ENCODE results near the gene PRR20G. TPM values are rescaled to one million over a fixed set of nuclear protein-coding genes. Genes with fewer than 3 reads are reported as not detected.

The PRR20G gene
- total RNA-seq, 5 donors from 2014 or later (not counting 1 experiment from before 2014, with no cell fraction given) = not detected

DNA sequence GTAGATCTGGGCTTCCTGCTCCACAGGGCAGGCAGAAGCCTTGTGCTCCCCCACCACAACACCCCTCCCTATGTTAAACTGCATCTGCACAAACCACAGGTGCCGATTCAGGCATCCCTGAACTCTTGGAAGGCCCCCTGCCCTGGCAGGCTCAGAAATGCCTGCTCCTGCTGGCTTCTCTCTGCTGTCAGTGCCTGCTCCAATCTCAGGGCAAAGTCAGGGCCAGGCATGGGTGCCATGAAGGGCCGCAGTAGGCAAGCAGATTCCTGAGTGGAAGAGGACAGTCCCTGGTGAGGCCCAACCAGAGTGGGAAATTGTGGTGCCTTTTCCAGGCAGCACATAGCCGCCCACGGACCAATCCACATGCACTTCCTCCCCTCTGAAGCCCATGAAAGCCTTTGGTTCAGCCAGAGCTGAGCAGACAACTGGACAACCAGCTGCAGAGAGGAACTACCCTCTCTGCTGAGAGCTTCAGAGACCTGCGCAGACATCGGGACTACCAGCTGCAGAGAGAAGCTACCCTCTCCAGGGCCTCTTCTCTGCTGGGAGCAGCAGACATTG is 13.6 kb downstream of the PRR20G start:
- Mint-ChIP-seq H3K9me3 (peaks cover 0 to 11% (median 8%) of the 10 kb centered on the region in 3 donors), H3K27me3 (peaks cover 9 to 21% of the 10 kb centered on the region in 2 donors), H3K4me3 (no peak overlapping the region), H3K4me1 (no peaks in the 10 kb centered on the region), H3K27ac (no peak overlapping the region), H3K36me3 (no peaks in the 10 kb centered on the region)
- no peak overlapping the region for H3K4me3 ChIP-seq (ENCODE audit: control insufficient read depth in 1 of 2, extremely low read depth in 1 of 2, low read length in 1 of 2)
- H3K27me3 ChIP-seq (replicated peaks in 1 of 2; ENCODE audit: control insufficient read depth in 2 of 2, extremely low read depth in 1 of 2, insufficient read depth in 2 of 2, low read length in 1 of 2) = peaks cover 0 to 11% of the 10 kb centered on the region in 2 experiments
- ChIA-PET POLR2A (no interaction called here), CTCF (no interaction called here)
- no peaks in the 10 kb centered on the region for H3K9me3 ChIP-seq
- H3K27ac ChIP-seq (ENCODE audit: low read length) = no peak overlapping the region
- DNase-seq (no peak), ATAC-seq (replicated peaks in 1 of 4) (no peak)
- no peaks in the 10 kb centered on the region for H3K36me3 ChIP-seq (ENCODE audit: control insufficient read depth in 2 of 2, extremely low read depth in 1 of 2, insufficient read depth in 1 of 2, low read length in 1 of 2)
- WGBS (ENCODE audit: insufficient coverage) = 79% methylated on average over 5 of the region's 6 CpGs
- no peaks in the 10 kb centered on the region for H3K4me1 ChIP-seq (ENCODE audit: control insufficient read depth in 1 of 2, extremely low read depth in 1 of 2, insufficient read depth in 2 of 2, low read length in 2 of 2)

DNA sequence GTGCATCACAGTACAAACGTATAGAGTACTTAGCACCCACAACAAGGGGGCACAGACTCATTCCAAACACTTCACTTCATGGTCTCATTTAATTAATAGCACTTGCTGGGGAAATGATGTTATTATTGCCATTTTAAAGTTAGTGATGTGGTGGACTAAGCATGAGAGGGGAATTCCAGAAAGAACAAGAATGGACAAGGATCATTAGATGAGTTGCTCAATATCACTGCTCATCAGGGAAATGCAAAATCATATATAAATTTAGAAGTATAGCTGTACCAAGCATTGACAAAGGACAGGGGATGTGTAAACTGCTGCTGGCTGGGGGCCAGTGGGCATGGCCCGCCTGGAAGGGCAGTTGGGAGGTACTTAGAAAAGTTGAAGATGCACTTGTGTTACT is 14.6 kb downstream of the PRR20G start:
- Histone ChIP-seq H3K4me1 (ENCODE audit: control insufficient read depth in 1 of 2, extremely low read depth in 1 of 2, insufficient read depth in 2 of 2, low read length in 2 of 2) (no peaks in the 10 kb centered on the region), H3K9me3 (no peaks in the 10 kb centered on the region), H3K27me3 (replicated peaks in 1 of 2; ENCODE audit: control insufficient read depth in 2 of 2, extremely low read depth in 1 of 2, insufficient read depth in 2 of 2, low read length in 1 of 2) (peaks cover 0 to 8% of the 10 kb centered on the region in 2 experiments), H3K4me3 (ENCODE audit: control insufficient read depth in 1 of 2, extremely low read depth in 1 of 2, low read length in 1 of 2) (no peak overlapping the region), H3K36me3 (ENCODE audit: control insufficient read depth in 2 of 2, extremely low read depth in 1 of 2, insufficient read depth in 1 of 2, low read length in 1 of 2) (no peaks in the 10 kb centered on the region), H3K27ac (ENCODE audit: low read length) (no peak overlapping the region)
- Mint-ChIP-seq H3K27ac (no peak overlapping the region), H3K36me3 (no peaks in the 10 kb centered on the region), H3K27me3 (peaks cover 6 to 19% of the 10 kb centered on the region in 2 donors), H3K4me1 (no peaks in the 10 kb centered on the region), H3K4me3 (no peak overlapping the region), H3K9me3 (peaks cover 0 to 19% (median 16%) of the 10 kb centered on the region in 3 donors)
- ATAC-seq (replicated peaks in 1 of 4) (no peak), DNase-seq (no peak)
- POLR2A ChIA-PET = no interaction called here
- CTCF ChIA-PET = no interaction called here
- no CpG with 5 or more reads among the region's 2 CpGs for WGBS (ENCODE audit: insufficient coverage)

DNA sequence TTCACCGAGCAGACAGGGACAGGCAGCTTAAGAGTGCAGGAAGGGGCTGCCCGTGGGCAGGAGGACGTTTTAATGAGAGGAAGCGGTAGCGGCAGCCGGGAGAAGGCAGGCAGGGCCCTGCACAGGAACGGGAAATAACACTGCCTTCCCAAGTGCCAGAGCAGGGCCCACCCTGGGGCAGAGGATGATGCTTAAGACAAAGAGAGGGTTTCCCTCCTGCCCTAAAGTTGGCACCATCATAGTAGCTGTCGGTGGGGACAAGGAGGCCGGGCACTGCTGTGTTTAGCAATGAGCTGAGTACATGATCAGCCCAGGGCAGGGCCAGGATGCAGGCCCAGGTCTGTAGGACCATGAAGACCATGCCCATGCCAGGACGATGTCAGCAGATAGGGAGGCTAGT is 21.7 kb downstream of the PRR20G start:
- H3K36me3 Mint-ChIP-seq = no peaks in the 10 kb centered on the region
- ChIA-PET CTCF (no interaction called here), POLR2A (no interaction called here)
- ATAC-seq (replicated peaks in 1 of 4) (no peak), DNase-seq (no peak)
- Histone ChIP-seq H3K36me3 (ENCODE audit: control insufficient read depth in 2 of 2, extremely low read depth in 1 of 2, insufficient read depth in 1 of 2, low read length in 1 of 2) (no peaks in the 10 kb centered on the region), H3K27ac (ENCODE audit: low read length) (no peak overlapping the region), H3K9me3 (no peaks in the 10 kb centered on the region), H3K4me3 (ENCODE audit: control insufficient read depth in 1 of 2, extremely low read depth in 1 of 2, low read length in 1 of 2) (no peak overlapping the region), H3K4me1 (ENCODE audit: control insufficient read depth in 1 of 2, extremely low read depth in 1 of 2, insufficient read depth in 2 of 2, low read length in 2 of 2) (no peaks in the 10 kb centered on the region), H3K27me3 (replicated peaks in 1 of 2; ENCODE audit: control insufficient read depth in 2 of 2, extremely low read depth in 1 of 2, insufficient read depth in 2 of 2, low read length in 1 of 2) (peaks cover 0 to 25% of the 10 kb centered on the region in 2 experiments)
- H3K4me1 Mint-ChIP-seq = no peaks in the 10 kb centered on the region
- H3K9me3 Mint-ChIP-seq = peaks cover 0 to 20% (median 16%) of the 10 kb centered on the region in 3 donors
- H3K4me3 Mint-ChIP-seq = no peak overlapping the region
- H3K27ac Mint-ChIP-seq = no peak overlapping the region
- H3K27me3 Mint-ChIP-seq = peaks cover 6 to 14% of the 10 kb centered on the region in 2 donors
- WGBS (ENCODE audit: insufficient coverage) = 52% methylated on average over 8 of the region's 10 CpGs

DNA sequence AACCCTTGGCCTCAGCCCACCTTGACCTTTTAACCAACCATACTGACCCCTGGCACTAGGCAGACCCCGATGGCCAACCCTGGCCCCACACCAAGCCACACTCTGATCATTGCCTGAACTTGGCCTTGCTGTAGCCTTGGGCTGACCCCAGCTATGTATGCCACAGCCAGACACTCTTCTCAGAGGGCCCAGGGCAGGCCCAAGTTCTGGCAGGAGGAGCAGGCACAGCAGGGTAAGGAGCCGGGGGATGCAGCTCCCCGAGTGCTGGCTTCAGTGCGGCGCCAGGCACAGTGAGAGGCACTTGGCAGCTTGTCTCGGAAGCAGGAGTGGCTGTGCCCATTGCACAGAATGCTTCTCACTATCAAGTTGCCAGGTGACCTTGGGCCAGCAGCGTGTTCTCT is 22.3 kb downstream of the PRR20G start:
- CTCF ChIA-PET = no interaction called here
- H3K9me3 ChIP-seq = no peaks in the 10 kb centered on the region
- H3K4me1 Mint-ChIP-seq = no peaks in the 10 kb centered on the region
- H3K27me3 Mint-ChIP-seq = peaks cover 6 to 14% of the 10 kb centered on the region in 2 donors
- H3K4me3 ChIP-seq (ENCODE audit: control insufficient read depth in 1 of 2, extremely low read depth in 1 of 2, low read length in 1 of 2) = no peak overlapping the region
- H3K36me3 Mint-ChIP-seq = no peaks in the 10 kb centered on the region
- 86% methylated on average over 7 of the region's 7 CpGs for WGBS (ENCODE audit: insufficient coverage)
- no peaks in the 10 kb centered on the region for H3K4me1 ChIP-seq (ENCODE audit: control insufficient read depth in 1 of 2, extremely low read depth in 1 of 2, insufficient read depth in 2 of 2, low read length in 2 of 2)
- H3K9me3 Mint-ChIP-seq = peaks cover 0 to 20% (median 16%) of the 10 kb centered on the region in 3 donors
- no peak overlapping the region for H3K27ac ChIP-seq (ENCODE audit: low read length)
- no peak overlapping the region for H3K27ac Mint-ChIP-seq
- no peak overlapping the region for H3K4me3 Mint-ChIP-seq
- DNase-seq = no peak
- no peak for ATAC-seq (replicated peaks in 1 of 4)
- peaks cover 0 to 25% of the 10 kb centered on the region in 2 experiments for H3K27me3 ChIP-seq (replicated peaks in 1 of 2; ENCODE audit: control insufficient read depth in 2 of 2, extremely low read depth in 1 of 2, insufficient read depth in 2 of 2, low read length in 1 of 2)
- POLR2A ChIA-PET = no interaction called here
- H3K36me3 ChIP-seq (ENCODE audit: control insufficient read depth in 2 of 2, extremely low read depth in 1 of 2, insufficient read depth in 1 of 2, low read length in 1 of 2) = no peaks in the 10 kb centered on the region

DNA sequence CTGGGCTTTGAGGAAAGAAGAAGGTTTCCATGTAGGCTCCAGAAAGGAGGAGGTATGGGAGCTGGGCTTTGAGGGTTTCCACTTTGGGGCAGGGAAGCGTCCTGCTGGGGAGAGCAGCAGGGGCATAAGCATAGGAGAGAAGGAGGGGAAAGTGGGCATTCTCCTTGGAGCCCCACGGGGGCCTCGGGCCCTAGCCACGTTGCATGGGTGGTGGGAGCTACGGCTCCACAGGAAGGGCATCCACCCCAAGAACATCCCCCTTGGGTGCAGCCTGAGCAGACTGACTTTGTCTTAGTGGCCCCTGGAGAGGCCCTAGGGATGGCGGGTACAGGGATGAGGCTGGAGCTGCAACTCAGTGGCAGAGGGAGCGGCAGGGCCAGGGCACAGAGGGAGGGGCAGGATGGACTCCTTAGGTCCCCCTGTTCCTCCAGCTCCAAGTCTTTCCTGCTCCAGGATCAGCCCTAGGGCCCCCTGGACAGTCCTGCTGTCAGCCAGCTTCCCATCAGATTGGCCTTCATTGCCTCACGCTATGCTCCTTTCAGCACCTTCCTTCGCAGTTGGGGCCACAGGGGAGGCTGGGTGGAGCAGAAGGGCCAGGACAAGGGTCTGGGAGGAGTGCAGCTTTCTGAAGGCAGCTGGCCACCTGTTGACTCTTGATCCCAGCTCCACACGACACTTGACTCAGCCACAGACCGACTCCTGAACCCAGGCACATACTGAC is 22.9 kb downstream of the PRR20G start:
- Mint-ChIP-seq H3K4me1 (no peaks in the 10 kb centered on the region), H3K27me3 (peaks cover 12 to 13% of the 10 kb centered on the region in 2 donors), H3K36me3 (no peaks in the 10 kb centered on the region), H3K9me3 (peaks cover 0 to 19% (median 15%) of the 10 kb centered on the region in 3 donors), H3K4me3 (no peak overlapping the region), H3K27ac (no peak overlapping the region)
- Histone ChIP-seq H3K9me3 (no peaks in the 10 kb centered on the region), H3K27me3 (replicated peaks in 1 of 2; ENCODE audit: control insufficient read depth in 2 of 2, extremely low read depth in 1 of 2, insufficient read depth in 2 of 2, low read length in 1 of 2) (peaks cover 0 to 25% of the 10 kb centered on the region in 2 experiments), H3K4me1 (ENCODE audit: control insufficient read depth in 1 of 2, extremely low read depth in 1 of 2, insufficient read depth in 2 of 2, low read length in 2 of 2) (no peaks in the 10 kb centered on the region), H3K27ac (ENCODE audit: low read length) (no peak overlapping the region), H3K36me3 (ENCODE audit: control insufficient read depth in 2 of 2, extremely low read depth in 1 of 2, insufficient read depth in 1 of 2, low read length in 1 of 2) (no peaks in the 10 kb centered on the region), H3K4me3 (ENCODE audit: control insufficient read depth in 1 of 2, extremely low read depth in 1 of 2, low read length in 1 of 2) (no peak overlapping the region)
- CTCF ChIA-PET = interaction anchor here (0.8 to 0.9 kb wide), 2 partner anchors 19 to 25 kb away, joined by 3 read pairs; no protein-coding TSS in a partner anchor
- POLR2A ChIA-PET = no interaction called here
- DNase-seq = no peak
- no peak for ATAC-seq (replicated peaks in 1 of 4)
- 93% methylated on average over 5 of the region's 11 CpGs for WGBS (ENCODE audit: insufficient coverage)

DNA sequence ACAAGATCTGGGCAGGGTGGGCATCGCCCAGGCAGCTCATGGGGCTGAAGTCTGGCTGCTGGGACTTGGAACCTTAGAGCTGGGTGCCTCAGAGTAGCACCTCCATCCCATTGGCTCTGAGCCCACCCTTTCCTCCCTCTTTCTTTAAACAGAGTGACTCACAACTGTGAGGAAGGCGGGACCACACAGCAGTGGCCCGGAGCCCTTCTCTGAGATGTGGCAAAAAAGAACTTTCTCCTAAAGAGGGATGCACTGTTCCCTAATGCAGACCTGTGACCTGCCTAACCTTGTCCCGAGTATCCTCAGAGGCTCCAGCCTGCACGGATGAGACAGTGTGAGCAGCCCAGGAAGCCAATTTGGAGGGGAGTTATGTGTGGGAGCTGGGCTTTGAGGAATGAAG is 23.6 kb downstream of the PRR20G start:
- H3K9me3 ChIP-seq = no peaks in the 10 kb centered on the region
- H3K36me3 ChIP-seq (ENCODE audit: control insufficient read depth in 2 of 2, extremely low read depth in 1 of 2, insufficient read depth in 1 of 2, low read length in 1 of 2) = no peaks in the 10 kb centered on the region
- no peaks in the 10 kb centered on the region for H3K36me3 Mint-ChIP-seq
- H3K27me3 Mint-ChIP-seq = peaks cover 10 to 14% of the 10 kb centered on the region in 2 donors
- ATAC-seq (replicated peaks in 1 of 4) (no peak), DNase-seq (no peak)
- no peak overlapping the region for H3K4me3 ChIP-seq (ENCODE audit: control insufficient read depth in 1 of 2, extremely low read depth in 1 of 2, low read length in 1 of 2)
- no peak overlapping the region for H3K27ac ChIP-seq (ENCODE audit: low read length)
- ChIA-PET CTCF (interaction anchor here (0.8 to 0.9 kb wide), 2 partner anchors 18 to 25 kb away, joined by 3 read pairs; no protein-coding TSS in a partner anchor), POLR2A (no interaction called here)
- peaks cover 0 to 25% of the 10 kb centered on the region in 2 experiments for H3K27me3 ChIP-seq (replicated peaks in 1 of 2; ENCODE audit: control insufficient read depth in 2 of 2, extremely low read depth in 1 of 2, insufficient read depth in 2 of 2, low read length in 1 of 2)
- peaks cover 0 to 12% (median 8%) of the 10 kb centered on the region in 3 donors for H3K9me3 Mint-ChIP-seq
- no peak overlapping the region for H3K4me3 Mint-ChIP-seq
- no peaks in the 10 kb centered on the region for H3K4me1 ChIP-seq (ENCODE audit: control insufficient read depth in 1 of 2, extremely low read depth in 1 of 2, insufficient read depth in 2 of 2, low read length in 2 of 2)
- H3K27ac Mint-ChIP-seq = no peak overlapping the region
- WGBS (ENCODE audit: insufficient coverage) = 65% methylated on average over 5 of the region's 5 CpGs
- H3K4me1 Mint-ChIP-seq = no peaks in the 10 kb centered on the region

Measured in T-cell (primary cell).